ENCODE measurements around the gene ERN2.

DNA sequence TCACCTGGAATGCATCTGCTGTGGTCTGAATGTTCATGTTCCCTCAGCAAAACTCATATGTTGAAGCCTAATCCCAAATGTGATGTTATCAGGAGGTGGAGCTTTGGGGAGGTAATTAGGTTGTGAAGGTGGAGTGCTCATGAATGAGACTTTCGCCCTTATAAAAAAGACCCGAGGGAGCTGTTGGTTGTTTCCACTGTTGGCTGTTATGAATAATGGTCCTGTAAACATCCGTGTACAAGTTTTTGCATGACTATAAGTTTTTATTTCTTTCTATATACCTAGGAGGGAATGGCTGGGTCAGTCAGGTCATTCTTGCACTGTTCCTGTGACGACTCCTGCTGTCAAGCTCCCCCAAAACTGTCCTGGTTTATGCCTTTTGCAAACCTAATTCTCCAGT is 32.2 kb upstream of the ERN2 start:
- TF ChIP-seq, protein P1, sequence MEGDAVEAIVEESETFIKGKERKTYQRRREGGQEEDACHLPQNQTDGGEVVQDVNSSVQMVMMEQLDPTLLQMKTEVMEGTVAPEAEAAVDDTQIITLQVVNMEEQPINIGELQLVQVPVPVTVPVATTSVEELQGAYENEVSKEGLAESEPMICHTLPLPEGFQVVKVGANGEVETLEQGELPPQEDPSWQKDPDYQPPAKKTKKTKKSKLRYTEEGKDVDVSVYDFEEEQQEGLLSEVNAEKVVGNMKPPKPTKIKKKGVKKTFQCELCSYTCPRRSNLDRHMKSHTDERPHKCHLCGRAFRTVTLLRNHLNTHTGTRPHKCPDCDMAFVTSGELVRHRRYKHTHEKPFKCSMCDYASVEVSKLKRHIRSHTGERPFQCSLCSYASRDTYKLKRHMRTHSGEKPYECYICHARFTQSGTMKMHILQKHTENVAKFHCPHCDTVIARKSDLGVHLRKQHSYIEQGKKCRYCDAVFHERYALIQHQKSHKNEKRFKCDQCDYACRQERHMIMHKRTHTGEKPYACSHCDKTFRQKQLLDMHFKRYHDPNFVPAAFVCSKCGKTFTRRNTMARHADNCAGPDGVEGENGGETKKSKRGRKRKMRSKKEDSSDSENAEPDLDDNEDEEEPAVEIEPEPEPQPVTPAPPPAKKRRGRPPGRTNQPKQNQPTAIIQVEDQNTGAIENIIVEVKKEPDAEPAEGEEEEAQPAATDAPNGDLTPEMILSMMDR (conservative IDR thresholded peaks at IDR 0.05): no peak
- no peak for TF ChIP-seq EZH2 (IDR thresholded peaks at IDR 0.05; ENCODE audit: low read depth)

Data from PC-9 (cell line).